Hematopoietic multipotent progenitor cell (in vitro differentiated cells): ENCODE measurements around the gene ERRFI1. TPM values are rescaled to one million over a fixed set of nuclear protein-coding genes. Genes with fewer than 3 reads are reported as not detected.

Source experiments
- DNase-seq, 3 donors: peaks; one replicate each; pipeline ENCODE4 v3.0.0-alpha.2; 2011 to 2015; ENCODE audit warnings: low read depth in 2 of 3, low spot score in 2 of 3
- total RNA-seq: library from RNA; depleted of rRNA; stranded (reverse); fragments of >200 nt; gene quantifications from one replicate; pipeline ENCODE4 v1.2.3, GENCODE V29; 2012

The ERRFI1 gene
- total RNA-seq, 1 donor = 0.27 TPM

- peak in 1 of 3 donors; percentile 16 for DNase-seq
Measured at GRCh38 chr1:8020032-8020431, 6.1 kb downstream of the ERRFI1 start.

- DNase-seq = no peak
Measured at GRCh38 chr1:8019229-8019620, 6.9 kb downstream of the ERRFI1 start.

- DNase-seq = no peak
Measured at GRCh38 chr1:8018492-8019228, 7.4 kb downstream of the ERRFI1 start.

GRCh38 chr1:8017495-8018197, 8.5 kb downstream of the ERRFI1 start:
- no peak for DNase-seq

GRCh38 chr1:8016895-8017241, 9.2 kb downstream of the ERRFI1 start:
- DNase-seq = no peak

- peak in 1 of 3 donors; percentile 23 for DNase-seq
Measured at GRCh38 chr1:8016210-8016894, 9.8 kb downstream of the ERRFI1 start.

GRCh38 chr1:8015809-8016165, 10.3 kb downstream of the ERRFI1 start:
- no peak for DNase-seq

- DNase-seq = peak in 2 of 3 donors; percentile 59 to 78
Measured at GRCh38 chr1:8015036-8015808, 10.9 kb downstream of the ERRFI1 start.

GRCh38 chr1:8014381-8014988, 11.6 kb downstream of the ERRFI1 start:
- no peak for DNase-seq

GRCh38 chr1:8013800-8014199, 12.3 kb downstream of the ERRFI1 start:
- DNase-seq = no peak

- DNase-seq = no peak
Measured at GRCh38 chr1:8013399-8013798, 12.7 kb downstream of the ERRFI1 start.

GRCh38 chr1:8012955-8013354, 13.2 kb downstream of the ERRFI1 start:
- DNase-seq = no peak

- no peak for DNase-seq
Measured at GRCh38 chr1:8011923-8012858, 13.9 kb downstream of the ERRFI1 start.

- DNase-seq = no peak
Measured at GRCh38 chr1:8011016-8011415, 15.1 kb downstream of the ERRFI1 start.

- no peak for DNase-seq
Measured at GRCh38 chr1:8010080-8010664, 15.9 kb downstream of the ERRFI1 start.

- DNase-seq = no peak
Measured at GRCh38 chr1:8009043-8010002, 16.8 kb downstream of the ERRFI1 start.

- no peak for DNase-seq
Measured at GRCh38 chr1:8006037-8006963, 19.8 kb downstream of the ERRFI1 start.
